Measurements from ENCODE around the gene PISD. TPM values are rescaled to one million over a fixed set of nuclear protein-coding genes. Genes with fewer than 3 reads are reported as not detected.

The PISD gene
- total and polyA plus RNA-seq, 9 of the 15 experiments (the other 6 are each of a cell fraction or from before 2014, with no cell fraction given), result 24.5 to 65.9 (median 36.6) TPM

DNA sequence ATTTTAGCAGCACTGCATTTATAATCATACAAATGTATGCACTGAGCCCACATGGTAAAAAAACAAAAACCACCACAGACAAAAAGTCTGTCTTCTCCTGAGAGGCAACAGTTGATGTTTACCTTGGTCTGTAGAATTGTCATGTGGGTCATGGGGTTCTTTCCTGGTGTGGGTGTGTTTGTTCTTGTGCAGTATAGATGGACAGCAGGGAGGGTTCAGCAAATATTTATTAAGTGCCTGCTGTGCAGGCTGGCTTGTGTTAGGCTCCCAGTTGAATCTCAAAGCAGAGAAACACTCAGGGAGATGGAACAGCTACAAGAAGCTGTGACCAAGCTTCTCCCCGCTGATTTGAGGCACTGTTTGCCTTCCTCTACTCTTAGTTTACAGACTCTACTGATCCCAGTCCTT is 82.2 kb downstream of the PISD start:
- no TSS peak for BruUV-seq (replicated peaks)
- ATAC-seq, result no peak
- H3K4me3 ChIP-seq, result no peak overlapping the region
- H3K9me1 ChIP-seq (ENCODE audit: control insufficient read depth, insufficient read depth, low read length), result no peaks in the 10 kb centered on the region
- POLR2A ChIA-PET, result no interaction called here
- CTCF ChIA-PET (ENCODE audit: low intra/inter-chr PET ratio), result no interaction called here
- in situ Hi-C loops (cut with MboI) (no loop called here), intact Hi-C loops (cut with micrococcal nuclease) (no loop called here)
- H3K79me2 ChIP-seq (ENCODE audit: control insufficient read depth, insufficient read depth, low read length), result no peaks in the 10 kb centered on the region
- TF ChIP-seq MED1 (CRISPR knock-in tag; IDR thresholded peaks at IDR 0.05; ENCODE audit: borderline replicate concordance) (no peak), BCOR (IDR thresholded peaks at IDR 0.05) (no peak), ZC3H11A (IDR thresholded peaks at IDR 0.05; ENCODE audit: low read depth, low read length) (no peak), RAD21 (CRISPR knock-in tag; conservative IDR thresholded peaks at IDR 0.05 in 1 of 2, IDR thresholded peaks at IDR 0.05 in 1 of 2) (no peak), ZNF785 (CRISPR knock-in tag; IDR thresholded peaks at IDR 0.05) (no peak), MEF2A (IDR thresholded peaks at IDR 0.05; ENCODE audit: control insufficient read depth, low read depth, low read length) (no peak), ILK (tag; IDR thresholded peaks at IDR 0.05; ENCODE audit: borderline replicate concordance, low read depth) (no peak), EWSR1 (IDR thresholded peaks at IDR 0.05; ENCODE audit: borderline replicate concordance, low read depth, partially characterized antibody) (no peak), NR2C1 (IDR thresholded peaks at IDR 0.05) (no peak), NR2C1 (tag; IDR thresholded peaks at IDR 0.05) (no peak), NR2F6 (CRISPR knock-in tag; IDR thresholded peaks at IDR 0.05) (no peak), HDAC6 (IDR thresholded peaks at IDR 0.05; ENCODE audit: low read depth, low read length) (no peak), EGR1 (conservative IDR thresholded peaks at IDR 0.05) (no peak), BRCA1 (IDR thresholded peaks at IDR 0.05) (no peak), BRCA1 (CRISPR knock-in tag; IDR thresholded peaks at IDR 0.05) (no peak), HNRNPL (IDR thresholded peaks at IDR 0.05; ENCODE audit: low read depth, low read length) (no peak)
- TF ChIP-seq, protein P1, sequence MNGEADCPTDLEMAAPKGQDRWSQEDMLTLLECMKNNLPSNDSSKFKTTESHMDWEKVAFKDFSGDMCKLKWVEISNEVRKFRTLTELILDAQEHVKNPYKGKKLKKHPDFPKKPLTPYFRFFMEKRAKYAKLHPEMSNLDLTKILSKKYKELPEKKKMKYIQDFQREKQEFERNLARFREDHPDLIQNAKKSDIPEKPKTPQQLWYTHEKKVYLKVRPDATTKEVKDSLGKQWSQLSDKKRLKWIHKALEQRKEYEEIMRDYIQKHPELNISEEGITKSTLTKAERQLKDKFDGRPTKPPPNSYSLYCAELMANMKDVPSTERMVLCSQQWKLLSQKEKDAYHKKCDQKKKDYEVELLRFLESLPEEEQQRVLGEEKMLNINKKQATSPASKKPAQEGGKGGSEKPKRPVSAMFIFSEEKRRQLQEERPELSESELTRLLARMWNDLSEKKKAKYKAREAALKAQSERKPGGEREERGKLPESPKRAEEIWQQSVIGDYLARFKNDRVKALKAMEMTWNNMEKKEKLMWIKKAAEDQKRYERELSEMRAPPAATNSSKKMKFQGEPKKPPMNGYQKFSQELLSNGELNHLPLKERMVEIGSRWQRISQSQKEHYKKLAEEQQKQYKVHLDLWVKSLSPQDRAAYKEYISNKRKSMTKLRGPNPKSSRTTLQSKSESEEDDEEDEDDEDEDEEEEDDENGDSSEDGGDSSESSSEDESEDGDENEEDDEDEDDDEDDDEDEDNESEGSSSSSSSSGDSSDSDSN (IDR thresholded peaks at IDR 0.05; ENCODE audit: borderline replicate concordance in 1 of 2, low read depth in 2 of 2, low read length in 2 of 2), result no peak
- TF ChIP-seq, protein P2, sequence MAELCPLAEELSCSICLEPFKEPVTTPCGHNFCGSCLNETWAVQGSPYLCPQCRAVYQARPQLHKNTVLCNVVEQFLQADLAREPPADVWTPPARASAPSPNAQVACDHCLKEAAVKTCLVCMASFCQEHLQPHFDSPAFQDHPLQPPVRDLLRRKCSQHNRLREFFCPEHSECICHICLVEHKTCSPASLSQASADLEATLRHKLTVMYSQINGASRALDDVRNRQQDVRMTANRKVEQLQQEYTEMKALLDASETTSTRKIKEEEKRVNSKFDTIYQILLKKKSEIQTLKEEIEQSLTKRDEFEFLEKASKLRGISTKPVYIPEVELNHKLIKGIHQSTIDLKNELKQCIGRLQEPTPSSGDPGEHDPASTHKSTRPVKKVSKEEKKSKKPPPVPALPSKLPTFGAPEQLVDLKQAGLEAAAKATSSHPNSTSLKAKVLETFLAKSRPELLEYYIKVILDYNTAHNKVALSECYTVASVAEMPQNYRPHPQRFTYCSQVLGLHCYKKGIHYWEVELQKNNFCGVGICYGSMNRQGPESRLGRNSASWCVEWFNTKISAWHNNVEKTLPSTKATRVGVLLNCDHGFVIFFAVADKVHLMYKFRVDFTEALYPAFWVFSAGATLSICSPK (IDR thresholded peaks at IDR 0.05; ENCODE audit: borderline replicate concordance), result no peak
- TF ChIP-seq, protein P3, sequence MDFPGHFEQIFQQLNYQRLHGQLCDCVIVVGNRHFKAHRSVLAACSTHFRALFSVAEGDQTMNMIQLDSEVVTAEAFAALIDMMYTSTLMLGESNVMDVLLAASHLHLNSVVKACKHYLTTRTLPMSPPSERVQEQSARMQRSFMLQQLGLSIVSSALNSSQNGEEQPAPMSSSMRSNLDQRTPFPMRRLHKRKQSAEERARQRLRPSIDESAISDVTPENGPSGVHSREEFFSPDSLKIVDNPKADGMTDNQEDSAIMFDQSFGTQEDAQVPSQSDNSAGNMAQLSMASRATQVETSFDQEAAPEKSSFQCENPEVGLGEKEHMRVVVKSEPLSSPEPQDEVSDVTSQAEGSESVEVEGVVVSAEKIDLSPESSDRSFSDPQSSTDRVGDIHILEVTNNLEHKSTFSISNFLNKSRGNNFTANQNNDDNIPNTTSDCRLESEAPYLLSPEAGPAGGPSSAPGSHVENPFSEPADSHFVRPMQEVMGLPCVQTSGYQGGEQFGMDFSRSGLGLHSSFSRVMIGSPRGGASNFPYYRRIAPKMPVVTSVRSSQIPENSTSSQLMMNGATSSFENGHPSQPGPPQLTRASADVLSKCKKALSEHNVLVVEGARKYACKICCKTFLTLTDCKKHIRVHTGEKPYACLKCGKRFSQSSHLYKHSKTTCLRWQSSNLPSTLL (IDR thresholded peaks at IDR 0.05), result no peak
- peaks cover 5 to 13% of the 10 kb centered on the region in 2 experiments; a peak in 4 of 5 replicates for H3K4me1 ChIP-seq (replicated peaks in 1 of 2; ENCODE audit: control insufficient read depth in 2 of 2, insufficient read depth in 2 of 2, low read length in 2 of 2)
- no peaks in the 10 kb centered on the region for H4K20me1 ChIP-seq (replicated peaks; ENCODE audit: control insufficient read depth, insufficient read depth, low read length)
- no peak overlapping the region for H3K4me2 ChIP-seq (ENCODE audit: insufficient read depth, low read length)
- H3K9me3 ChIP-seq (replicated peaks; ENCODE audit: control insufficient read depth, insufficient read depth, low read depth, low read length), result no peaks in the 10 kb centered on the region
- WGBS (ENCODE audit: insufficient coverage, low coverage, missing lambda C conversion rate), result 71% methylated on average over 1 of the region's 1 CpG
- H3K9ac ChIP-seq (ENCODE audit: insufficient read depth in 1 of 2, low read depth in 2 of 2, low read length in 2 of 2), result peak overlapping the region in 1 of 2 experiments; percentile 20; a peak in 1 of 4 replicates
- no peak for DNase-seq (ENCODE audit: extremely low read depth in 1 of 4, low spot score in 3 of 4)
- no peak overlapping the region for H3K27ac ChIP-seq (ENCODE audit: extremely low read depth, low read depth, low read length)
- H3K36me3 ChIP-seq (ENCODE audit: control insufficient read depth, insufficient read depth, low read length), result peaks cover 22% of the 10 kb centered on the region
- no peak for FAIRE-seq
- H2AFZ ChIP-seq (ENCODE audit: low read depth, low read length), result no peak overlapping the region
- H3K27me3 ChIP-seq (ENCODE audit: control insufficient read depth in 2 of 2, insufficient read depth in 2 of 2, low read length in 2 of 2), result no peaks in the 10 kb centered on the region
